Body of pancreas (tissue), 4 donors: ENCODE data around the gene DMD.

Source experiments
- POLR2A ChIP-seq, 3 donors: fragments of 450-650 bp; IDR thresholded peaks; one replicate each; pipeline ENCODE4 v1.6.1; 2016; ENCODE audit warnings: antibody characterized with exemption in 3 of 3, mild to moderate bottlenecking in 2 of 3
- TF ChIP-seq, protein P1 (sequence below), 7 experiments: fragments of 450-650 bp in 4 of 7; fragments of 200-600 bp in 3 of 7; sonication (generic) in 3 of 7; IDR thresholded peaks; one replicate each; pipeline ENCODE4 v1.5.1; 2016 to 2019; ENCODE audit warnings: antibody characterized with exemption in 7 of 7

DNA sequence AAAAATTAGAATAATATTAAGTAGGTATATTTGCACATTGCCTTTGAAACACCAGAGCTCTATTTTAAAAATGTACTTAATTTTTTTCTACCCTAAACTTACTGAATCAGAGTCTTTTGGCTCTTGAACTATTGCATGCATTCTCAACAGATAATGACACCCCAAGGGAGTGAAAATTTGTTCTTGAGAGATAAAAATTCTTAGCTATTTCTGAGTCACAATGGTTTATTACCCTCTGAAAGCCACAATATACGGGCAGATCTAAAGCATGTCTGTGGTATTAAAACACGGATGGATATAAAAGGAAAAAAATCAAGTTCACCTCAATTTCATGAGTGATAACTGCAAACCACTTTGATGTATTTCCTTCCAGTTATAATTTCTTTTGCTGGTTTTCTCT lies 1503.2 kb downstream of the DMD start:
- TF ChIP-seq POLR2A (IDR thresholded peaks at IDR 0.05) = no peak
- TF ChIP-seq, protein P1, sequence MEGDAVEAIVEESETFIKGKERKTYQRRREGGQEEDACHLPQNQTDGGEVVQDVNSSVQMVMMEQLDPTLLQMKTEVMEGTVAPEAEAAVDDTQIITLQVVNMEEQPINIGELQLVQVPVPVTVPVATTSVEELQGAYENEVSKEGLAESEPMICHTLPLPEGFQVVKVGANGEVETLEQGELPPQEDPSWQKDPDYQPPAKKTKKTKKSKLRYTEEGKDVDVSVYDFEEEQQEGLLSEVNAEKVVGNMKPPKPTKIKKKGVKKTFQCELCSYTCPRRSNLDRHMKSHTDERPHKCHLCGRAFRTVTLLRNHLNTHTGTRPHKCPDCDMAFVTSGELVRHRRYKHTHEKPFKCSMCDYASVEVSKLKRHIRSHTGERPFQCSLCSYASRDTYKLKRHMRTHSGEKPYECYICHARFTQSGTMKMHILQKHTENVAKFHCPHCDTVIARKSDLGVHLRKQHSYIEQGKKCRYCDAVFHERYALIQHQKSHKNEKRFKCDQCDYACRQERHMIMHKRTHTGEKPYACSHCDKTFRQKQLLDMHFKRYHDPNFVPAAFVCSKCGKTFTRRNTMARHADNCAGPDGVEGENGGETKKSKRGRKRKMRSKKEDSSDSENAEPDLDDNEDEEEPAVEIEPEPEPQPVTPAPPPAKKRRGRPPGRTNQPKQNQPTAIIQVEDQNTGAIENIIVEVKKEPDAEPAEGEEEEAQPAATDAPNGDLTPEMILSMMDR (IDR thresholded peaks at IDR 0.05) = no peak
